Sigmoid colon (tissue), 4 donors: ENCODE measurements around the gene CCNE1.

Source experiments
- CTCF ChIP-seq, 4 experiments: fragments of 450-650 bp in 3 of 4; fragments of 200-600 bp in 1 of 4; IDR thresholded peaks; one replicate each; pipeline ENCODE4 v1.5.1; 2016 to 2019; ENCODE audit warnings: antibody characterized with exemption in 4 of 4, mild to moderate bottlenecking in 3 of 4, moderate library complexity in 2 of 4
- EP300 ChIP-seq, 4 donors: sonication (generic); formaldehyde crosslinking; IDR thresholded peaks; one replicate each; pipeline ENCODE4 v1.6.1; 2017; ENCODE audit warnings: antibody characterized with exemption in 4 of 4
- POLR2AphosphoS5 ChIP-seq, 4 donors: sonication (generic); formaldehyde crosslinking; IDR thresholded peaks; one replicate each; pipeline ENCODE4 v1.6.1; 2017; ENCODE audit warnings: antibody characterized with exemption in 4 of 4

GRCh38 chr19:29855087-29855486, 43.3 kb downstream of the CCNE1 start:
- TF ChIP-seq CTCF (IDR thresholded peaks at IDR 0.05) (no peak), POLR2AphosphoS5 (IDR thresholded peaks at IDR 0.05) (no peak), EP300 (IDR thresholded peaks at IDR 0.05) (no peak)
